B cell (primary cell): Measurements from ENCODE around the gene SLC26A8. TPM values are rescaled to one million over a fixed set of nuclear protein-coding genes. Genes with fewer than 3 reads are reported as not detected.

Experiments used
- ATAC-seq: fragments of 200-7000 bp; cut with Tn5 transposase; one replicate; pipeline ENCODE4 v1.10.0; 2021; ENCODE audit warnings: low read depth, mild to moderate bottlenecking, moderate number of reproducible peaks, moderate library complexity
- CTCF ChIA-PET: fragments of 350-600 bp; sonication (Branson Sonifier 250); formaldehyde crosslinking; loops from one replicate; lab custom pipeline; 2021; ENCODE audit warnings: antibody characterized with exemption, inconsistent platforms; lab: Charles Lee
- POLR2A ChIA-PET: fragments of 350-600 bp; sonication (Branson Sonifier 250); formaldehyde crosslinking; loops from one replicate; lab custom pipeline; 2021; ENCODE audit warnings: antibody characterized with exemption; lab: Charles Lee
- DNase-seq: peaks from one replicate; pipeline ENCODE4 v3.0.0; 2013
- H2AFZ ChIP-seq: 2 replicates; pipeline ENCODE4 v1.6.1; 2012; ENCODE audit warnings: mild to moderate bottlenecking, low read depth, low read length; ENCODE audit not compliant: insufficient read depth, poor library complexity, severe bottlenecking
- H3K27ac ChIP-seq, 2 donors: 1 replicate in 1 of 2; 2 replicates in 1 of 2; pipeline ENCODE4 v1.5.1; 2012 to 2013; ENCODE audit warnings: low read length in 2 of 2, mild to moderate bottlenecking in 2 of 2, moderate library complexity in 1 of 2
- H3K27me3 ChIP-seq, 4 experiments: fragments of 200-600 bp in 1 of 4; sonication (generic) in 1 of 4; replicated peaks in 1 of 4; 1 replicate in 2 of 4; 2 replicates in 2 of 4; pipeline versions ENCODE4 v1.6.1 to v1.7.0; 2013 to 2016; ENCODE audit warnings: low read length in 3 of 4, mild to moderate bottlenecking in 2 of 4, mixed read lengths in 1 of 4, moderate library complexity in 1 of 4; ENCODE audit not compliant: insufficient read depth in 4 of 4, control insufficient read depth in 3 of 4; ENCODE audit errors: control extremely low read depth in 1 of 4
- H3K36me3 ChIP-seq, 2 experiments: replicated peaks in 1 of 2; 1 replicate in 1 of 2; 2 replicates in 1 of 2; pipeline versions ENCODE4 v1.6.1 to v1.7.1; 2013; ENCODE audit warnings: low read length in 1 of 2; ENCODE audit not compliant: insufficient read depth in 2 of 2, control insufficient read depth in 1 of 2; ENCODE audit errors: control extremely low read depth in 1 of 2, extremely low read depth in 1 of 2
- H3K4me1 ChIP-seq, 2 donors: fragments of 200-600 bp in 1 of 2; sonication (generic) in 1 of 2; 1 replicate in 1 of 2; 2 replicates in 1 of 2; pipeline versions ENCODE4 v1.5.1 to v1.6.1; 2013 to 2017; ENCODE audit warnings: low read length in 2 of 2; ENCODE audit not compliant: control insufficient read depth in 2 of 2, insufficient read depth in 2 of 2
- H3K4me2 ChIP-seq: replicated peaks from 2 replicates; pipeline ENCODE3; 2012; ENCODE audit warnings: mild to moderate bottlenecking, low read depth, low read length; ENCODE audit not compliant: poor library complexity, severe bottlenecking
- H3K4me3 ChIP-seq, 5 experiments: fragments of 200-600 bp in 1 of 5; sonication (generic) in 1 of 5; 1 replicate in 3 of 5; 2 replicates in 2 of 5; pipeline versions ENCODE4 v1.5.1 to v1.7.0; 2011 to 2016; ENCODE audit warnings: low read length in 4 of 5, mild to moderate bottlenecking in 4 of 5, low read depth in 2 of 5, control low read depth in 1 of 5, moderate library complexity in 1 of 5; ENCODE audit not compliant: insufficient read depth in 1 of 5; ENCODE audit errors: control extremely low read depth in 1 of 5, extremely low read depth in 1 of 5
- H3K79me2 ChIP-seq: fragments of 200-600 bp; sonication (generic); one replicate; pipeline ENCODE4 v1.6.0; 2016; ENCODE audit warnings: low read length; ENCODE audit not compliant: control insufficient read depth, insufficient read depth
- H3K9ac ChIP-seq: fragments of 200-600 bp; sonication (generic); 2 replicates; pipeline ENCODE4 v1.6.1; 2017; ENCODE audit warnings: mild to moderate bottlenecking, low read length, moderate library complexity
- H3K9me3 ChIP-seq, 3 donors: one replicate each; pipeline versions ENCODE4 v1.6.1 to v1.7.1; 2013; ENCODE audit warnings: low read length in 2 of 3; ENCODE audit not compliant: control insufficient read depth in 2 of 3, insufficient read depth in 1 of 3; ENCODE audit errors: control extremely low read depth in 1 of 3
- H4K20me1 ChIP-seq: 2 replicates; pipeline ENCODE4 v1.6.0; 2012; ENCODE audit warnings: mild to moderate bottlenecking, low read length; ENCODE audit not compliant: insufficient read depth, control insufficient read depth, poor library complexity, severe bottlenecking
- H3K27ac Mint-ChIP-seq: one replicate; pipeline ENCODE4 v1.8.0; 2021; ENCODE audit warnings: mixed read lengths
- H3K27me3 Mint-ChIP-seq: one replicate; pipeline ENCODE4 v1.8.0; 2021; ENCODE audit warnings: mixed read lengths
- H3K4me1 Mint-ChIP-seq: one replicate; pipeline ENCODE4 v1.8.0; 2021; ENCODE audit warnings: mixed read lengths
- H3K4me3 Mint-ChIP-seq: one replicate; pipeline ENCODE4 v1.8.0; 2021; ENCODE audit warnings: mixed read lengths
- H3K9me3 Mint-ChIP-seq: one replicate; pipeline ENCODE4 v1.8.0; 2022; ENCODE audit warnings: mixed read lengths; ENCODE audit not compliant: insufficient read depth
- EZH2 ChIP-seq: IDR thresholded peaks from 2 replicates; pipeline ENCODE4 v1.6.1; 2012; ENCODE audit warnings: borderline replicate concordance, low read depth, mild to moderate bottlenecking, moderate library complexity, low read length; ENCODE audit not compliant: insufficient read depth, poor library complexity, severe bottlenecking
- WGBS: methylation state at CpG from one replicate; pipeline ENCODE4 v1.1.5; 2013; ENCODE audit warnings: missing lambda C conversion rate; ENCODE audit not compliant: insufficient coverage; 5-methylcytosine and 5-hydroxymethylcytosine counted together
- intact Hi-C: fragments of 100-400 bp; cut with micrococcal nuclease; formaldehyde crosslinking; loops from one replicate; pipeline ENCODE4 v1.10.0; 2022
- polyA plus RNA-seq: library from polyadenylated mRNA; depleted of rRNA; stranded (reverse); fragments of >200 nt; gene quantifications from 2 replicates; pipeline ENCODE4 v1.2.3, GENCODE V29; 2012
- total RNA-seq, 2 donors: library from RNA; stranded (reverse); fragments of 120-200 nt in 1 of 2; gene quantifications; 1 replicate in 1 of 2; 2 replicates in 1 of 2; pipeline versions ENCODE4 v1.2.3 to v1.2.4, GENCODE V29; 2013 to 2022
- TF ChIP-seq, protein P1 (sequence below): fragments of 200-600 bp; IDR thresholded peaks from one replicate; pipeline ENCODE4 v1.8.0; 2022; ENCODE audit warnings: antibody characterized with exemption, mild to moderate bottlenecking

Gene SLC26A8
- total and polyA plus RNA-seq, 2 donors (not counting 1 experiment from before 2014, with no cell fraction given): 0.01 TPM; not detected in 1

DNA sequence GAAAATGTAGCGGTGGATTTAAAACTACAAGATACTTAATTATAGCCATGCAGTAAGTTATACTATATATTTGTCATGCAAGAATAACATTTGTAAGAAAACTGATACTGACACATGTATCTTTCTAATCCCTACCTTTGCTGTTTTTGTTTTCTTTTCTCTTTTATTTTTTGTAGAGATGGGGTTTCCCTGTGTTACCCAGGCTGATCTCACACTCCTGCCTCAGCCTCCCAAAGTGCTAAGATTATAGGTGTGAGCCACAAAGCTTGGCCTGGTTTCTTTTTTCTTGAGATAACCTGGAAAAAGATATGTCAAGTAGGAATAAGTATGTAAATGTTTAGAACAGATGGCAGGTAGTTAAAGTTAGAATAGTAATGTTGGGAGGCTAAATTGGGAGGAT lies 47.3 kb upstream of the SLC26A8 start:
- H3K4me1 Mint-ChIP-seq: peaks cover 20% of the 10 kb centered on the region
- Histone ChIP-seq H4K20me1 (peaks cover 30% of the 10 kb centered on the region), H3K36me3 (peaks cover 0 to 5% of the 10 kb centered on the region in 2 experiments), H3K4me3 (no peak overlapping the region), H3K27me3 (no peaks in the 10 kb centered on the region), H3K9me3 (no peaks in the 10 kb centered on the region), H3K4me2 (no peak overlapping the region), H3K4me1 (no peaks in the 10 kb centered on the region), H3K9ac (no peak overlapping the region), H2AFZ (no peak overlapping the region), H3K79me2 (peaks cover 20% of the 10 kb centered on the region), H3K27ac (no peak overlapping the region)
- H3K9me3 Mint-ChIP-seq: no peaks in the 10 kb centered on the region
- H3K27ac Mint-ChIP-seq: no peak overlapping the region
- H3K27me3 Mint-ChIP-seq: no peaks in the 10 kb centered on the region
- no CpG with 5 or more reads among the region's 1 CpG for WGBS
- intact Hi-C loops: no loop called here
- ChIA-PET CTCF (interaction anchor here (3.1 kb wide), 1 partner anchor 23 kb away, joined by 14 read pairs; no protein-coding TSS in a partner anchor), POLR2A (no interaction called here)
- no peak for DNase-seq
- ATAC-seq: no peak
- TF ChIP-seq, protein P1, sequence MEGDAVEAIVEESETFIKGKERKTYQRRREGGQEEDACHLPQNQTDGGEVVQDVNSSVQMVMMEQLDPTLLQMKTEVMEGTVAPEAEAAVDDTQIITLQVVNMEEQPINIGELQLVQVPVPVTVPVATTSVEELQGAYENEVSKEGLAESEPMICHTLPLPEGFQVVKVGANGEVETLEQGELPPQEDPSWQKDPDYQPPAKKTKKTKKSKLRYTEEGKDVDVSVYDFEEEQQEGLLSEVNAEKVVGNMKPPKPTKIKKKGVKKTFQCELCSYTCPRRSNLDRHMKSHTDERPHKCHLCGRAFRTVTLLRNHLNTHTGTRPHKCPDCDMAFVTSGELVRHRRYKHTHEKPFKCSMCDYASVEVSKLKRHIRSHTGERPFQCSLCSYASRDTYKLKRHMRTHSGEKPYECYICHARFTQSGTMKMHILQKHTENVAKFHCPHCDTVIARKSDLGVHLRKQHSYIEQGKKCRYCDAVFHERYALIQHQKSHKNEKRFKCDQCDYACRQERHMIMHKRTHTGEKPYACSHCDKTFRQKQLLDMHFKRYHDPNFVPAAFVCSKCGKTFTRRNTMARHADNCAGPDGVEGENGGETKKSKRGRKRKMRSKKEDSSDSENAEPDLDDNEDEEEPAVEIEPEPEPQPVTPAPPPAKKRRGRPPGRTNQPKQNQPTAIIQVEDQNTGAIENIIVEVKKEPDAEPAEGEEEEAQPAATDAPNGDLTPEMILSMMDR: no peak
- no peak for TF ChIP-seq EZH2
- H3K4me3 Mint-ChIP-seq: no peak overlapping the region

GRCh38 chr6:36071281-36071680 lies 46.8 kb upstream of the SLC26A8 start:
- 100% methylated on average over 2 of the region's 3 CpGs for WGBS
- H3K9ac ChIP-seq: no peak overlapping the region
- no peaks in the 10 kb centered on the region for H3K27me3 Mint-ChIP-seq
- intact Hi-C loops: no loop called here
- no peaks in the 10 kb centered on the region for H3K27me3 ChIP-seq
- POLR2A ChIA-PET: no interaction called here
- TF ChIP-seq EZH2: no peak
- TF ChIP-seq, protein P1: no peak
- DNase-seq (no peak), ATAC-seq (no peak)
- H3K9me3 ChIP-seq: no peaks in the 10 kb centered on the region
- CTCF ChIA-PET: no interaction called here
- no peak overlapping the region for H3K4me2 ChIP-seq
- no peak overlapping the region for H3K27ac ChIP-seq
- H4K20me1 ChIP-seq: peaks cover 30% of the 10 kb centered on the region
- H3K4me3 ChIP-seq: no peak overlapping the region
- no peak overlapping the region for H3K27ac Mint-ChIP-seq
- peaks cover 0 to under 1% of the 10 kb centered on the region in 2 experiments for H3K36me3 ChIP-seq
- no peaks in the 10 kb centered on the region for H3K9me3 Mint-ChIP-seq
- H3K4me1 Mint-ChIP-seq: peaks cover 25% of the 10 kb centered on the region
- no peak overlapping the region for H3K4me3 Mint-ChIP-seq
- no peak overlapping the region for H2AFZ ChIP-seq
- H3K4me1 ChIP-seq: no peaks in the 10 kb centered on the region
- H3K79me2 ChIP-seq: peaks cover 20% of the 10 kb centered on the region
